Endodermal cell (in vitro differentiated cells): ENCODE measurements around the gene SOX6. TPM values are rescaled to one million over a fixed set of nuclear protein-coding genes. Genes with fewer than 3 reads are reported as not detected.

Experiments
- DNase-seq: peaks from one replicate; pipeline ENCODE4 v3.0.0-alpha.2; 2017
- H3K27ac ChIP-seq: 2 replicates; pipeline ENCODE4 v1.5.1; 2013; ENCODE audit warnings: mild to moderate bottlenecking, low read depth, low read length, moderate library complexity
- H3K27me3 ChIP-seq: 2 replicates; pipeline ENCODE4 v1.6.1; 2013; ENCODE audit warnings: mild to moderate bottlenecking, low read length, moderate library complexity; ENCODE audit not compliant: insufficient read depth, control insufficient read depth, poor library complexity, severe bottlenecking
- H3K36me3 ChIP-seq: 2 replicates; pipeline ENCODE4 v1.7.0; 2013; ENCODE audit warnings: mild to moderate bottlenecking, low read length, moderate library complexity; ENCODE audit not compliant: control insufficient read depth, insufficient read depth
- H3K4me1 ChIP-seq: one replicate; pipeline ENCODE4 v1.7.0; 2013; ENCODE audit warnings: low read length; ENCODE audit not compliant: control insufficient read depth, insufficient read depth
- H3K4me3 ChIP-seq: 2 replicates; pipeline ENCODE4 v1.5.1; 2013; ENCODE audit warnings: mild to moderate bottlenecking, low read length, moderate library complexity
- H3K9ac ChIP-seq: 2 replicates; pipeline ENCODE4 v1.6.1; 2013; ENCODE audit warnings: mild to moderate bottlenecking, low read length, moderate library complexity; ENCODE audit not compliant: poor library complexity, severe bottlenecking; ENCODE audit errors: extremely low read depth
- H3K9me3 ChIP-seq: 2 replicates; pipeline ENCODE4 v1.6.1; 2013; ENCODE audit warnings: mild to moderate bottlenecking, low read length, moderate library complexity; ENCODE audit not compliant: control insufficient read depth
- H3K27ac Mint-ChIP-seq: 2 replicates; pipeline ENCODE4 v1.8.0; 2020; ENCODE audit warnings: mixed read lengths
- H3K27me3 Mint-ChIP-seq: 2 replicates; pipeline ENCODE4 v1.8.0; 2021; ENCODE audit warnings: mild to moderate bottlenecking, mixed read lengths; ENCODE audit not compliant: insufficient read depth
- H3K36me3 Mint-ChIP-seq: 2 replicates; pipeline ENCODE4 v1.8.0; 2020; ENCODE audit warnings: low read depth, mixed read lengths
- H3K4me1 Mint-ChIP-seq: 2 replicates; pipeline ENCODE4 v1.8.0; 2020; ENCODE audit warnings: mixed read lengths
- H3K4me3 Mint-ChIP-seq: 2 replicates; pipeline ENCODE4 v1.8.0; 2020; ENCODE audit warnings: mild to moderate bottlenecking, moderate library complexity, mixed read lengths
- H3K9me3 Mint-ChIP-seq: 2 replicates; pipeline ENCODE4 v1.8.0; 2020; ENCODE audit warnings: mild to moderate bottlenecking, mixed read lengths
- WGBS, 2 experiments: methylation state at CpG; one replicate each; pipeline versions ENCODE4 v1.1.5 to v1.1.7; 2013; ENCODE audit warnings: missing lambda C conversion rate in 2 of 2, mixed read lengths in 1 of 2; ENCODE audit not compliant: insufficient coverage in 1 of 2, insufficient read length in 1 of 2; 5-methylcytosine and 5-hydroxymethylcytosine counted together
- total RNA-seq, 2 donors: library from RNA; stranded (reverse); fragmentation: NEBNext Ultra II Directional in 1 of 2; extraction: Animal tissue kit (Norgen Biotek cat#: 25700) in 1 of 2; gene quantifications; 2 replicates in 1 of 2; 3 replicates in 1 of 2; pipeline ENCODE4 v1.2.1, GENCODE V29; 2021
- TF ChIP-seq, protein P1 (sequence below): fragments of 200-600 bp; sonication (generic); conservative IDR thresholded peaks from 2 replicates; pipeline ENCODE4 v1.5.0; 2021; ENCODE audit warnings: antibody characterized with exemption, mild to moderate bottlenecking

SOX6 gene
- total RNA-seq, 2 donors from 2014 or later, result 0.13 to 0.20 TPM

DNA sequence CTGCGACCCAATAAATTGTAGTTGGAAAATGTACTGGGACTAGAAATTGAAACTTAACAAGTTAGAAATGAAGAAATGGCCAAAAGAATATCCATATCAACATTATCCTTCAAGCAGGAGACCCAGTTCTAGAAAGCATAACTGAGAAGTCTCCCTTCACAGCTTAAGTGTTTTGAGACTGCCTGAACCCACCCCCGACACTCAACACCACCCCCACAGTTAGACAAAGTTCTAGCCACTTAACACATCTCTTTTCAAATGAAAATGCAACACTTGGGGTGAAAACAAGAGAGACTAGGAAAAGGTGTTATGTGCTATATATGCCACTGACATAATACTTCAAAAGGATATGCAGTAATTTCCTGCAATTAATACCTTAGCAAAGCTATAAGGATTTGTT is 184.5 kb downstream of the SOX6 start:
- Mint-ChIP-seq H3K4me3 (no peak overlapping the region), H3K4me1 (peaks cover 33% of the 10 kb centered on the region), H3K9me3 (no peaks in the 10 kb centered on the region), H3K27me3 (no peaks in the 10 kb centered on the region), H3K27ac (peak overlapping the region; percentile 32), H3K36me3 (no peaks in the 10 kb centered on the region)
- no peak overlapping the region for H3K27ac ChIP-seq
- DNase-seq, result peak; percentile 51
- no peak overlapping the region for H3K4me3 ChIP-seq
- no peak overlapping the region for H3K9ac ChIP-seq
- H3K4me1 ChIP-seq, result peaks cover 8% of the 10 kb centered on the region
- TF ChIP-seq, protein P1, sequence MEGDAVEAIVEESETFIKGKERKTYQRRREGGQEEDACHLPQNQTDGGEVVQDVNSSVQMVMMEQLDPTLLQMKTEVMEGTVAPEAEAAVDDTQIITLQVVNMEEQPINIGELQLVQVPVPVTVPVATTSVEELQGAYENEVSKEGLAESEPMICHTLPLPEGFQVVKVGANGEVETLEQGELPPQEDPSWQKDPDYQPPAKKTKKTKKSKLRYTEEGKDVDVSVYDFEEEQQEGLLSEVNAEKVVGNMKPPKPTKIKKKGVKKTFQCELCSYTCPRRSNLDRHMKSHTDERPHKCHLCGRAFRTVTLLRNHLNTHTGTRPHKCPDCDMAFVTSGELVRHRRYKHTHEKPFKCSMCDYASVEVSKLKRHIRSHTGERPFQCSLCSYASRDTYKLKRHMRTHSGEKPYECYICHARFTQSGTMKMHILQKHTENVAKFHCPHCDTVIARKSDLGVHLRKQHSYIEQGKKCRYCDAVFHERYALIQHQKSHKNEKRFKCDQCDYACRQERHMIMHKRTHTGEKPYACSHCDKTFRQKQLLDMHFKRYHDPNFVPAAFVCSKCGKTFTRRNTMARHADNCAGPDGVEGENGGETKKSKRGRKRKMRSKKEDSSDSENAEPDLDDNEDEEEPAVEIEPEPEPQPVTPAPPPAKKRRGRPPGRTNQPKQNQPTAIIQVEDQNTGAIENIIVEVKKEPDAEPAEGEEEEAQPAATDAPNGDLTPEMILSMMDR, result no peak
- H3K9me3 ChIP-seq, result no peaks in the 10 kb centered on the region
- 67% methylated on average over 2 of the region's 2 CpGs; no CpG with 5 or more reads in 1 of the 2 experiments for WGBS, 2 experiments
- no peaks in the 10 kb centered on the region for H3K27me3 ChIP-seq
- H3K36me3 ChIP-seq, result no peaks in the 10 kb centered on the region

DNA sequence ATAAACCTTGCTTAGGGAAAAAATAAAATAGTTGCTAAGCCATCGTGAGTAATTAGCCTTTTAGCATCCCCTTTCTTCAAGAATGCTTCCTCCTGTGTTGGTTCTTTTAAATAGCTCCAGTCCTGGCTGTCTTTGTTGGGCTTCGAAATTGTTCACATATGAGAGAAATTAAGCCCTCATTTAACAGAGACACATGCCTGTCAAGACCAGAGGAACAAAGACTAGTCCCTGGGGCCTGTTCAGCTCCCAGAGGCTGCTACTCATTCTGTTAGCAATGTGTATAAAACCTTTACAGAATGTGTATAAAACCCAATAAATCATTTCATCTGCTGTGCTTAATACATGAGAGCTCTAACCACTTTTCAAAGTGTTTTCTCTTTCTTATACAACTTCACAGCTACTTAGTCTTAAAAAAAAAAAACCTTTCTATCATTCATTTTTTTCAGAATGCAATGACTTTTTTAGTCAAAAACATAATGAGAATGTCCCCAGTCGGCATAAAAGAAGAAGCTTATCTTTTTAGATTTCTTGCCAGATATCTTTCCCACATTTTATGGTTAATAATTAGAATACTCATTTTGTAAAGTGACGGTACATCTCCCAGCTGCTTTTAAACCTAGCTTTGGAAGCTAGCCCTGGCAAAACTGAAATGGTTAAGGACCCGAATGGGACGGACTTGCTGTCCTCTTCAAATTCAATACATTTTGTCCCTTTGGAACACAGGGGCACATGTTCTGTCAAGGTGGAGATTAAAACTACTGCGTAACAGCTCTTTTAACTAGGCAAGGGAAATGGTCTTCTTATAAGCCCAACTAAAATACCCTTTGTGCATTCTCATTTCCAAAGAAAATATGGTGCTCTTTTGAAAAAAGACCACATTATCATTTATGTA is 186.1 kb downstream of the SOX6 start:
- WGBS, 2 experiments, result 87 to 94% methylated on average over 4 to 7 of the region's 7 CpGs
- peaks cover 8% of the 10 kb centered on the region for H3K4me1 ChIP-seq
- H3K36me3 Mint-ChIP-seq, result no peaks in the 10 kb centered on the region
- no peak overlapping the region for H3K4me3 Mint-ChIP-seq
- TF ChIP-seq, protein P1, result no peak
- DNase-seq, result no peak
- no peak overlapping the region for H3K9ac ChIP-seq
- H3K27me3 ChIP-seq, result no peaks in the 10 kb centered on the region
- H3K27me3 Mint-ChIP-seq, result no peaks in the 10 kb centered on the region
- H3K9me3 ChIP-seq, result no peaks in the 10 kb centered on the region
- H3K27ac Mint-ChIP-seq, result no peak overlapping the region
- peaks cover 33% of the 10 kb centered on the region for H3K4me1 Mint-ChIP-seq
- H3K9me3 Mint-ChIP-seq, result no peaks in the 10 kb centered on the region
- H3K36me3 ChIP-seq, result no peaks in the 10 kb centered on the region
- H3K27ac ChIP-seq, result peak overlapping the region; percentile 73
- H3K4me3 ChIP-seq, result no peak overlapping the region

DNA sequence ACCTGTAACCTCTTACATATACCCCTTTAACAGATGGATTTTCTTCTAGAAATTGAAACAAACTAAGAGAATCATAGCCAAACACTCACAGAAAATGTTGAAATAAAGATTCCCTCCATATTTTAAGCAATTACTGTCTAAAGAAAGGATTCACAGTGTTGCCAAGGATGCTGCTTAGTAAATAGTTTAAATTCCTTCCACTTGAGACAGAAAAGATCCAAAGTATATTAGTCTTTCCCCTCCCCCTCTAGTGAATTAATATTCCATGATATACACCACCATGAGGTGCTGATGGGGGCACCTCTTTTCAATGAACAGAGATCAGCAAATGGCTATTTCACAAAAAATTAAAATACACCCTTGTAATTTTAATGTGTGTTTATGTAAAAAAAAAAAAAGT is 186.8 kb downstream of the SOX6 start:
- H3K9me3 Mint-ChIP-seq, result no peaks in the 10 kb centered on the region
- H3K27me3 Mint-ChIP-seq, result no peaks in the 10 kb centered on the region
- peaks cover 30% of the 10 kb centered on the region for H3K4me1 Mint-ChIP-seq
- H3K36me3 Mint-ChIP-seq, result no peaks in the 10 kb centered on the region
- H3K27ac ChIP-seq, result peak overlapping the region; percentile 73
- H3K27me3 ChIP-seq, result no peaks in the 10 kb centered on the region
- H3K4me1 ChIP-seq, result peaks cover 8% of the 10 kb centered on the region
- no peaks in the 10 kb centered on the region for H3K36me3 ChIP-seq
- no peaks in the 10 kb centered on the region for H3K9me3 ChIP-seq
- no peak overlapping the region for H3K4me3 Mint-ChIP-seq
- no peak for DNase-seq
- no peak overlapping the region for H3K9ac ChIP-seq
- TF ChIP-seq, protein P1, result peak; percentile 47
- no peak overlapping the region for H3K27ac Mint-ChIP-seq
- no peak overlapping the region for H3K4me3 ChIP-seq
